ENCODE measurements around the gene ATP1A1.

The ATP1A1 gene

DNA sequence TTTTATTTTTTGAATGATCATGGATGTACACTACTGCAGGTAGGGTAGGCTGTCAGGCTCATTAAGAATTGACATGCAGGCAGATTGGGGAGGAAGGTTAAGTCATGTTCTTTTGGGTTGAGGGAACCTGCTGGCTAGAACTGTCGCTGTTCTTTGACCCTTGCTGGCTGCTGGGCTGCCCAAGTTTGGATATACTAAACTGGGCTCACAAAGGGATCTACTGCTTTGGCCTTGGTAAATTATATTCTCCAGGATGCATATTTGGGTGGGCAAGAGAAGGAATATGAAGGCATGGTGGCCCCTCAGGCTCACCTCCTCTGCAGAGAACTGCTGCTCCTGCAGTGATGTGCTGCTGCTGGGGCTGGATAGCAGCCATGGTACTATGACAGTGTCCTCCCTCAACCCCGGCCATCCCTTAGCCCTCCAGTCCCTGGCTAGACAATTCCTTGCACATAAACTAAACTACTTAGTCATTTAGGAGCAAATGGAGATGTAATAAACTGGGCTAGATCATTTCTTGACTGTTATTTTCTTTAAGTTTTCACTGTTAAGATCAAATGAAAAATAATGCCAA, 6.1 kb downstream of the ATP1A1 start:
- TF ChIP-seq, protein P1, sequence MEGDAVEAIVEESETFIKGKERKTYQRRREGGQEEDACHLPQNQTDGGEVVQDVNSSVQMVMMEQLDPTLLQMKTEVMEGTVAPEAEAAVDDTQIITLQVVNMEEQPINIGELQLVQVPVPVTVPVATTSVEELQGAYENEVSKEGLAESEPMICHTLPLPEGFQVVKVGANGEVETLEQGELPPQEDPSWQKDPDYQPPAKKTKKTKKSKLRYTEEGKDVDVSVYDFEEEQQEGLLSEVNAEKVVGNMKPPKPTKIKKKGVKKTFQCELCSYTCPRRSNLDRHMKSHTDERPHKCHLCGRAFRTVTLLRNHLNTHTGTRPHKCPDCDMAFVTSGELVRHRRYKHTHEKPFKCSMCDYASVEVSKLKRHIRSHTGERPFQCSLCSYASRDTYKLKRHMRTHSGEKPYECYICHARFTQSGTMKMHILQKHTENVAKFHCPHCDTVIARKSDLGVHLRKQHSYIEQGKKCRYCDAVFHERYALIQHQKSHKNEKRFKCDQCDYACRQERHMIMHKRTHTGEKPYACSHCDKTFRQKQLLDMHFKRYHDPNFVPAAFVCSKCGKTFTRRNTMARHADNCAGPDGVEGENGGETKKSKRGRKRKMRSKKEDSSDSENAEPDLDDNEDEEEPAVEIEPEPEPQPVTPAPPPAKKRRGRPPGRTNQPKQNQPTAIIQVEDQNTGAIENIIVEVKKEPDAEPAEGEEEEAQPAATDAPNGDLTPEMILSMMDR (IDR thresholded peaks at IDR 0.05): no peak

DNA sequence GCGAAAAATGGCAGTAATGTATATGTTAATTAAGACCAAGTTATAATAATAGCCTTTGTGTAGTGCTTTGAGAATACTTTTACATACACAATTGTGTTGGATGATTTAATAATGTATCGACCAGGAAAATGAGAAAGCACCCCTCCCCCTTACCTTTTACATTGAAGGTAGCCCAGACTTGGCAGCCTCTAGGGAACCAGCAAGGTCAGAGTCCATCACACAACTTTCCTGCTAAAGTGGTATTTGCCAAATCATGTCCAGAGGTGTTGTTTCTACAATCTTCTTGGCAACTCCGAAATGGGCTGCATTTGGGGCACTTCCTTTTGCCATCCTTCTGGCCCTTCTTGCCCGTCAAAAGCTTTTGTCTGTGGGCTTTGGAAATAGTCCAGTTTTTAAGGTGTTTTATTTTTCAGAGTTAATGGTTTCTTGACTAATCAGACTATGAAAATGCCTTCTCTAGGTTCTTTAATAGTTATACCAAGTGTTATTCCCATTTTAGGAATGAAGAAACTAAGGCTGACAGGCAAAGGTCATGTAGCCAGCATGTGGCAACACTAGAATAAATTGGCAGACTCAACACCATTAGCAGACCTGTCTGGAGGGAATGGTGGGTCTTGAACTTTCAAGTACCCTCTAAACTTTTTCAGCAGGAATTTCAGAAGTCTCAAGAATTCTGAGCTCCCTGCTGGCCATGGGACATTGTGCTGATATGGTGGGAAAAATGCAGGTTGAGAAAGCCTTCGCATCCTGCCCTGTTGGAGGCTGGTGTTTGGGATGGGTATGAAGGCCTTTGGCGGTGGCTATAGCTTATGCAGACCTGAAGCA, 6.8 kb downstream of the ATP1A1 start:
- TF ChIP-seq, protein P1 (IDR thresholded peaks at IDR 0.05): no peak

DNA sequence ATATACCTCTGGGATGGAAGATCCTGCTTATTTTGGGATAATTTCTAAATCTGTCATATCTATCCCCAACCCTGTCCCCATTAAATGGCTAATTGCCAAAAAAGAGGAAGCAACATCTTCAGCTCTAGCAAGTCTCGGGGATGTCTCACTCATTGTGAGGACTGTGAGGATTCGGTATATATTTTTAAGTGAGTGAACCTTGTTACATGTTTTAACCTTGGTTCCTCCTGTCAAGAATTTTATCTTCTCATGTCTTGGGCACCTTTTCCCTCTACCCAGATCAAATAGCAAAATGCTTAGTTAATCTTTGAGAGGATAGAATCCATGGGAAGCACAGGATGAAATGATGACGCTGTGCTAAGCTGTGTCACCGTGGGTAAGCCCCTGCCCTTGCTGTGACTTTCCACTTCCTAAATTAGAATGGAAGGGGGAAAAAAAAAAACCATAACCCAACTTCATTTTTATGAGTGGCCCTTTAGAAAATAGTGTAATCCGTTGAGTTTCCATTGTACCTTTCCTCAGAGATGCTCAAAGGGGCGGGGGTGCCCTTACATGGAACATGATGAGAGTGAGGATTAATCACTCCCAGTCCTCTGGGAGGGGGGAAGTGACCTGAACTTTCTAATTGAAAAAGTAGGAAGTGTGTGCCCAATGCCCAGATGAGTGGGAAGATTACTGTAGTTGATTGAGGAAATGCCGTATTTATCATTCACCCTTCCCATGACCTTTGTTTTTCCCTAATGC, 7.6 kb downstream of the ATP1A1 start:
- TF ChIP-seq, protein P1 (IDR thresholded peaks at IDR 0.05): no peak

DNA sequence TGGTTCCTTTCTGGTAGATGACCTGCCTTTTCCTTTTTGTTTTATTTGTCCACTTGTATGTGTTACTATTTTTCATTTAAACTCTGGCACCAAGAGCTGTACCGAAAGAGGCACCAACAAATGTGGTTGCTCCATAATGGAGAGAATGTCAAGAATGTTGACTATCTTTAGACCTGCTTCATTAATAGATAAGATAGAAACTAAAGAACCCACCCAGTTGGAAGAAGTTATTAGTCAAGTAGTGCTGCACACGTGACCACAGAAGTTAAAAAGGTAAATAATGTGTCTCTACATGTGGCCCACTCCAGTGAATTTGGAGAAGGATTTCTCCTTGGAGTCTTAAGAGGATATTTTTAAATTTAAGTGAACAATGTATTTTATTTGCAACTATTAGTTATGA, 9.3 kb downstream of the ATP1A1 start:
- TF ChIP-seq, protein P1 (IDR thresholded peaks at IDR 0.05): no peak

DNA sequence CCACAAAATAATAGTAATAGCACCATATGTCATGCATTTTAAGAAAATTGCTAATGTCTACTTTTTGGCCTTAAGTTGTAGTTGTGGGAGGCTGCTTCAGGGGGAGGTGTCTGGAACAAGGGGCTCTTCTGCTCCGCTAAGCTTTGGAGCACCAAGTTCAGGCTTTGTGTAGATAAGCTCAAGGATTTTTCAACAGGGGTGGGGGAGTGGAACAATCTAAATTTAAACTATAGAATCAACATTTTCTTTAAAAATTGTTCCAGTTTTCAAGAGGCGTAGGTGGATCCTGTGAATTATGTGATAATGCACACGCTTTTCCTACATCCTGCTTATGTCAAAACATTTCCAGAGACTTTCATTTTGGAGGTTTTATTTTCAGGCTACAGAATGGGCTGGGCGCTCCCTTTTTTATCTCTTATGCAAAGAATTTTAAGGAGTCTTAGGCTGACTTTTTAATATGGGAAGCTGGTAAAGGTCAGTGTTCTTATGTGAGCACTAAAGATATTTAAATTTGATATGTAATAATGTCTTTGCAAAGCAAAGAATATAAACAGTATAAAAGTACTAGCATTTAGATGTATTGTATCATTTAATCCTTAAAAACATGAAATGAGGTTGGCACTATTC, 9.9 kb downstream of the ATP1A1 start:
- TF ChIP-seq, protein P1 (IDR thresholded peaks at IDR 0.05): no peak

DNA sequence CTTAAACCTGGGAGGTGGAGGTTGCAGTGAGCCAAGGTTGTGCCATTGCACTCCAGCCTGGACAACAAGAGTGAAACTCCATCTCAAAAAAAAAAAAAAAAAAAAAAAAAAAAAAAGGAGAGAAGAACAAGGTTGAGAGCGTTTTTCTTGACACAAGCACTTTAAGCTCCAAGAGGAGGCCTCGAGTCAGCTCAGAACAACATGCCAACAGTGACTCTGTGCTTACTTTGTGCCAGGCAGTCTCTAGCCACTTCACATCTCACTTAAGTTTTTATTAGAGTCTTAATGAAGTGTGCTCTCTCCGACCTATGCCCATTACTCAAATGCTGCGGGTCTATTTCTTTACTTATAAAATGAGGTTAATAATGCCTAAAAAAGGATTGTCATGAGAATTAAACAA, 13.0 kb downstream of the ATP1A1 start:
- TF ChIP-seq, protein P1 (IDR thresholded peaks at IDR 0.05): no peak

DNA sequence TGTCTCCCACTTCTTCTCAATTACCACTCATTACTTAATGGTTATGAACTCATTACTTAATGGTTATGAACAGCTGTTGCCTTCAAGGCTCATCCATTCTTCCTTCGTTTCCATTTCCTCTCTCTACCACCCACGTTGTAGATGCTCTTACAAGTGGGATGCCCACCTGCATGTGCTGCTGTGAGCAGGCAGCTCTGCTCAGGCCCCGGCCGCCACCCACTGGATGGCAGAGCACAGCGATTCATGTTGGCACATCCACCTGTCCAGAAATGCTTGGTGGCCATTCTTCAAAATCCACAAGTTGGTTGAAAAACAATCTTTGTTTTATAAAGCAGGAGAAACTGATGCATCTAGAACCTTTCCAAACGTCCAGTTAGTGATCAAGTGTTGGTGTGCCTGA, 14.5 kb downstream of the ATP1A1 start:
- TF ChIP-seq, protein P1 (IDR thresholded peaks at IDR 0.05): no peak

Data from LNCAP (cell line).